ENCODE results near the gene VPS13C.

DNA sequence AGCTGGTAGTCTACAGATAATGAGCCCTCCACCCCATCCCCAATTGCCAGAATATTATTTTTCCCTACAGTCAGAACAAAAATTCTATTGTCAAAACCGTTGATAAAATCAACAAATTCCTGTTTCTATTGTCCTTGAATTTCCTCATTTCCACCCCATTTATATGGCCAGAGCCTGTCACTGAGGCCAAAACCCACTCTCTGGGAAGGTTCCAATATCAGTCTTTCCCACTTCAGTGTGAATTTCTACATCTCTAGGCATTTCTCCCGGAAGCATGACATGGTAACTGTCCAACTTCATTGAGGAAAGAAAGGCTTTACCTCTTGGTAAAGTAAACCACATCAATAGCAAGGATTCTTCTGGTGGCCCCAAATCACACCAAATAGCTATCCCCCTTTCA is 48.2 kb upstream of the VPS13C start:
- TF ChIP-seq, protein P1, sequence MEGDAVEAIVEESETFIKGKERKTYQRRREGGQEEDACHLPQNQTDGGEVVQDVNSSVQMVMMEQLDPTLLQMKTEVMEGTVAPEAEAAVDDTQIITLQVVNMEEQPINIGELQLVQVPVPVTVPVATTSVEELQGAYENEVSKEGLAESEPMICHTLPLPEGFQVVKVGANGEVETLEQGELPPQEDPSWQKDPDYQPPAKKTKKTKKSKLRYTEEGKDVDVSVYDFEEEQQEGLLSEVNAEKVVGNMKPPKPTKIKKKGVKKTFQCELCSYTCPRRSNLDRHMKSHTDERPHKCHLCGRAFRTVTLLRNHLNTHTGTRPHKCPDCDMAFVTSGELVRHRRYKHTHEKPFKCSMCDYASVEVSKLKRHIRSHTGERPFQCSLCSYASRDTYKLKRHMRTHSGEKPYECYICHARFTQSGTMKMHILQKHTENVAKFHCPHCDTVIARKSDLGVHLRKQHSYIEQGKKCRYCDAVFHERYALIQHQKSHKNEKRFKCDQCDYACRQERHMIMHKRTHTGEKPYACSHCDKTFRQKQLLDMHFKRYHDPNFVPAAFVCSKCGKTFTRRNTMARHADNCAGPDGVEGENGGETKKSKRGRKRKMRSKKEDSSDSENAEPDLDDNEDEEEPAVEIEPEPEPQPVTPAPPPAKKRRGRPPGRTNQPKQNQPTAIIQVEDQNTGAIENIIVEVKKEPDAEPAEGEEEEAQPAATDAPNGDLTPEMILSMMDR (IDR thresholded peaks at IDR 0.05): no peak
- no peak for TF ChIP-seq POLR2A (IDR thresholded peaks at IDR 0.05)
